ENCODE results near the gene SF3A1. TPM values are rescaled to one million over a fixed set of nuclear protein-coding genes. Genes with fewer than 3 reads are reported as not detected.

SF3A1 gene
- total and polyA plus RNA-seq, 2 of the 8 experiments (the other 6 are each of a cell fraction or from before 2014, with no cell fraction given) = 27.8 to 285 TPM

GRCh38 chr22:30348404-30348803 is 8.3 kb downstream of the SF3A1 start:
- Histone ChIP-seq H3K14ac (ENCODE audit: insufficient read length) (no peak overlapping the region), H3K9me3 (ENCODE audit: insufficient read depth in 2 of 2, low read depth in 1 of 2, low read length in 1 of 2) (no peaks in the 10 kb centered on the region), H4K8ac (ENCODE audit: extremely low read depth, insufficient read depth, low read length) (no peak overlapping the region), H4K20me1 (replicated peaks in 1 of 2; ENCODE audit: control insufficient read depth in 1 of 2, insufficient read depth in 2 of 2, low read length in 2 of 2) (peaks cover 12 to 24% of the 10 kb centered on the region in 2 experiments), H3K4me3 (ENCODE audit: extremely low read depth in 1 of 4, insufficient read depth in 2 of 4, low read depth in 3 of 4, low read length in 4 of 4) (no peak overlapping the region), H3K9ac (replicated peaks in 1 of 4; ENCODE audit: extremely low read depth in 1 of 4, low read depth in 3 of 4, low read length in 3 of 4) (no peak overlapping the region), H4K5ac (ENCODE audit: insufficient read length, low read depth, low read length) (no peak overlapping the region), H3K79me2 (ENCODE audit: control insufficient read depth in 1 of 2, insufficient read depth in 2 of 2, low read length in 2 of 2) (peaks cover 0 to 32% of the 10 kb centered on the region in 2 experiments; a peak in 1 of 4 replicates), H2BK15ac (ENCODE audit: low read length) (no peak overlapping the region), H3K18ac (ENCODE audit: extremely low read depth, low read length) (no peak overlapping the region), H3K4me1 (replicated peaks in 1 of 4; ENCODE audit: control insufficient read depth in 3 of 4, insufficient read depth in 4 of 4, low read length in 3 of 4) (no peaks in the 10 kb centered on the region), H3K23ac (ENCODE audit: insufficient read length) (no peak overlapping the region), H3K56ac (replicated peaks; ENCODE audit: insufficient read length, low read depth, low read length) (no peak overlapping the region), H3K36me3 (ENCODE audit: control insufficient read depth in 2 of 4, insufficient read depth in 4 of 4, low read length in 3 of 4) (peaks cover 29 to 88% (median 68%) of the 10 kb centered on the region in 4 experiments), H3K23me2 (ENCODE audit: low read depth, low read length) (no peaks in the 10 kb centered on the region), H3K27ac (ENCODE audit: low read depth, low read length) (no peak overlapping the region), H3K27me3 (replicated peaks in 1 of 4; ENCODE audit: control insufficient read depth in 3 of 4, extremely low read depth in 1 of 4, insufficient read depth in 3 of 4, low read length in 3 of 4) (no peaks in the 10 kb centered on the region), H2BK5ac (ENCODE audit: low read depth, low read length) (no peak overlapping the region), H4K91ac (replicated peaks; ENCODE audit: insufficient read length, low read length) (no peak overlapping the region), H2BK12ac (ENCODE audit: low read depth, low read length) (no peak overlapping the region), H2BK20ac (ENCODE audit: low read length) (no peak overlapping the region), H2AFZ (ENCODE audit: low read length) (no peak overlapping the region), H3K4ac (replicated peaks; ENCODE audit: insufficient read length, low read depth, low read length) (no peak overlapping the region), H3K79me1 (ENCODE audit: low read depth, low read length) (no peaks in the 10 kb centered on the region; the same call in 1 of the 2 replicates), H2BK120ac (replicated peaks; ENCODE audit: low read depth, low read length) (no peak overlapping the region), H3K4me2 (ENCODE audit: insufficient read depth in 1 of 2, low read depth in 2 of 2, low read length in 2 of 2) (no peak overlapping the region), H2AK5ac (ENCODE audit: low read depth, low read length) (no peak overlapping the region)
- 94% methylated on average over 4 of the region's 4 CpGs; no CpG with 5 or more reads in 1 of the 2 experiments for WGBS, 2 experiments (ENCODE audit: extremely low coverage in 1 of 2, insufficient coverage in 1 of 2, insufficient read length in 1 of 2, insufficient replicate concordance in 2 of 2, low coverage in 1 of 2, low lambda C conversion rate in 2 of 2, missing lambda C conversion rate in 1 of 2)
- FAIRE-seq (no peak), DNase-seq (ENCODE audit: low read depth in 1 of 2, low spot score in 2 of 2) (no peak)
- ChIA-PET CTCF (ENCODE audit: partially characterized antibody) (interaction anchor here (1.5 kb wide), 1 partner anchor 12 kb away, joined by 3 read pairs; no protein-coding TSS in a partner anchor), POLR2A (ENCODE audit: partially characterized antibody) (interaction anchor here (1.3 to 1.5 kb wide), 2 partner anchors 8 to 12 kb away, joined by 4 to 5 read pairs; partner anchors contain the start of genes CCDC157 and SF3A1)
- no peak for TF ChIP-seq POU5F1 (IDR thresholded peaks at IDR 0.05; ENCODE audit: low read depth, low read length)
- no peak for TF ChIP-seq TCF12 (IDR thresholded peaks at IDR 0.05; ENCODE audit: low read depth, low read length)
- no peak for TF ChIP-seq SIRT6 (IDR thresholded peaks at IDR 0.05; ENCODE audit: low read length)
- TF ChIP-seq FOSL1 (IDR thresholded peaks at IDR 0.05; ENCODE audit: insufficient read depth, low read depth, low read length) = no peak
- no peak for TF ChIP-seq TBP (IDR thresholded peaks at IDR 0.05; ENCODE audit: low read depth, low read length)
- TF ChIP-seq RNF2 (IDR thresholded peaks at IDR 0.05; ENCODE audit: borderline replicate concordance, low read depth, low read length, missing control alignments, poor library complexity, severe bottlenecking) = no peak
- TF ChIP-seq CHD1 (IDR thresholded peaks at IDR 0.05; ENCODE audit: low read depth, low read length) = no peak
- no peak for TF ChIP-seq E2F6 (IDR thresholded peaks at IDR 0.05)
- TF ChIP-seq RBBP5 (IDR thresholded peaks at IDR 0.05; ENCODE audit: borderline replicate concordance, low read depth, low read length) = no peak
- no peak for TF ChIP-seq EZH2 (IDR thresholded peaks at IDR 0.05; ENCODE audit: low read depth, low read length, severe bottlenecking)
- no peak for TF ChIP-seq CREB1 (IDR thresholded peaks at IDR 0.05)
